Parathyroid adenoma (tissue), 2 donors: ENCODE results near the gene SLC16A2.
"Not testable (repeated sequence)": the region's sequence is repeated elsewhere in the genome, so short reads cannot be mapped to it uniquely, and the experiment has no call there.

ENCODE experiments used
- H2AFZ ChIP-seq: fragments of 300-600 bp; sonication (generic); one replicate; pipeline ENCODE4 v1.7.0; 2017; ENCODE audit warnings: antibody characterized with exemption, mild to moderate bottlenecking
- H3K27ac ChIP-seq: fragments of 300-600 bp; sonication (generic); one replicate; pipeline ENCODE4 v1.7.0; 2017
- H3K27me3 ChIP-seq: fragments of 300-600 bp; sonication (generic); one replicate; pipeline ENCODE4 v1.7.0; 2017; ENCODE audit warnings: low read length; ENCODE audit not compliant: control insufficient read depth, insufficient read depth
- H3K36me3 ChIP-seq: fragments of 300-600 bp; sonication (generic); one replicate; pipeline ENCODE4 v1.7.0; 2017; ENCODE audit warnings: low read length; ENCODE audit not compliant: control insufficient read depth, insufficient read depth
- H3K4me1 ChIP-seq: fragments of 300-600 bp; sonication (generic); one replicate; pipeline ENCODE4 v1.7.0; 2017; ENCODE audit warnings: control low read depth
- H3K4me2 ChIP-seq: fragments of 300-600 bp; sonication (generic); one replicate; pipeline ENCODE4 v1.7.0; 2017; ENCODE audit warnings: low read length
- H3K4me3 ChIP-seq: fragments of 300-600 bp; sonication (generic); one replicate; pipeline ENCODE4 v1.7.0; 2017; ENCODE audit warnings: low read depth, low read length
- H3K79me2 ChIP-seq: fragments of 300-600 bp; sonication (generic); one replicate; pipeline ENCODE4 v1.7.0; 2017; ENCODE audit warnings: control low read depth
- H3K9ac ChIP-seq: fragments of 300-600 bp; sonication (generic); one replicate; pipeline ENCODE4 v1.7.0; 2017; ENCODE audit warnings: mild to moderate bottlenecking
- H3K9me3 ChIP-seq: fragments of 300-600 bp; sonication (generic); one replicate; pipeline ENCODE4 v1.7.0; 2017; ENCODE audit warnings: low read length; ENCODE audit not compliant: control insufficient read depth
- CTCF ChIP-seq: fragments of 300-600 bp; sonication (generic); IDR thresholded peaks from one replicate; pipeline ENCODE4 v1.7.0; 2017; ENCODE audit warnings: antibody characterized with exemption, mild to moderate bottlenecking
- donor health status: primary hyperparathyroidism.

The SLC16A2 gene

GRCh38 chrX:74510401-74510800 lies 89.1 kb downstream of the SLC16A2 start:
- Histone ChIP-seq H3K27me3 (no peaks in the 10 kb centered on the region), H3K4me2 (no peak overlapping the region), H3K79me2 (no peaks in the 10 kb centered on the region), H3K4me1 (peaks cover 7% of the 10 kb centered on the region), H3K9me3 (no peaks in the 10 kb centered on the region), H3K27ac (no peak overlapping the region), H3K4me3 (no peak overlapping the region), H2AFZ (no peak overlapping the region), H3K9ac (no peak overlapping the region), H3K36me3 (no peaks in the 10 kb centered on the region)
- TF ChIP-seq CTCF = no peak

GRCh38 chrX:74511704-74512103 lies 90.4 kb downstream of the SLC16A2 start:
- Histone ChIP-seq H3K4me2 (no peak overlapping the region), H3K9ac (no peak overlapping the region), H3K4me1 (peaks cover 4% of the 10 kb centered on the region), H3K9me3 (no peaks in the 10 kb centered on the region), H2AFZ (no peak overlapping the region), H3K27ac (no peak overlapping the region), H3K27me3 (no peaks in the 10 kb centered on the region), H3K79me2 (no peaks in the 10 kb centered on the region), H3K36me3 (no peaks in the 10 kb centered on the region), H3K4me3 (no peak overlapping the region)
- no peak for TF ChIP-seq CTCF

GRCh38 chrX:74514384-74514783 lies 93.1 kb downstream of the SLC16A2 start:
- no peak overlapping the region for H3K27ac ChIP-seq
- H3K4me3 ChIP-seq = no peak overlapping the region
- H3K36me3 ChIP-seq = no peaks in the 10 kb centered on the region
- H2AFZ ChIP-seq = no peak overlapping the region
- no peaks in the 10 kb centered on the region for H3K9me3 ChIP-seq
- no peak overlapping the region for H3K4me2 ChIP-seq
- no peak overlapping the region for H3K9ac ChIP-seq
- no peaks in the 10 kb centered on the region for H3K27me3 ChIP-seq
- no peak for TF ChIP-seq CTCF
- no peaks in the 10 kb centered on the region for H3K79me2 ChIP-seq
- peaks cover 4% of the 10 kb centered on the region for H3K4me1 ChIP-seq

- Histone ChIP-seq H3K4me1 (peaks cover 4% of the 10 kb centered on the region), H3K79me2 (no peaks in the 10 kb centered on the region), H3K36me3 (no peaks in the 10 kb centered on the region), H3K4me3 (no peak overlapping the region), H3K27me3 (no peaks in the 10 kb centered on the region), H3K9me3 (no peaks in the 10 kb centered on the region), H3K27ac (no peak overlapping the region), H2AFZ (no peak overlapping the region), H3K4me2 (no peak overlapping the region), H3K9ac (no peak overlapping the region)
- TF ChIP-seq CTCF = no peak
These were observed 94.1 kb downstream of the SLC16A2 start for GRCh38 chrX:74515356-74515755.

GRCh38 chrX:74516013-74516412 lies 94.7 kb downstream of the SLC16A2 start:
- H3K4me3 ChIP-seq, H3K9me3 ChIP-seq, H3K4me1 ChIP-seq, H3K27me3 ChIP-seq, H3K27ac ChIP-seq, H3K79me2 ChIP-seq, H3K9ac ChIP-seq, H3K36me3 ChIP-seq, H2AFZ ChIP-seq, H3K4me2 ChIP-seq: not testable (repeated sequence)
